ENCODE data around the gene PLCD4.

Gene PLCD4

DNA sequence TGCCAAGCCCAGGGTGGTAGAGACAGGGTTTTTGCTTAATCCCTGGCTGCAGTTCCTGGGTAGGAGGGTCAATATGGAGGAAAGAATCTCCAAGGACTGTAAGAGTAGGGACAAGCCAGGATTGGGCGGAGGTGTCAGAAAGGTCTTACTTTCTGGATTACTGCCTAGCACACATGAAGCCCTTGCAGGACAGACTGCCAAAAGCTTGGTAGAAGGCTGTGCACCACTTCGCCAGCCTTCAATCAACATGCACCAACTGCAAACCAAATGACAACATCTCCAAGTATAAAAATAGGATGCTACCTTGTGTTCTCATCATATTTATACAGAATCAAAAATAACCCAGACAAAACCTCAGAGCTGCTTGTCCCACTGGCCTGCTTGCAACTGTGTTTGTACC, 48.1 kb downstream of the PLCD4 start:
- Histone ChIP-seq H3K4me3 (ENCODE audit: insufficient read depth, low read length, poor library complexity, severe bottlenecking) (no peak overlapping the region), H3K27ac (ENCODE audit: low read depth, low read length) (no peak overlapping the region), H3K9ac (ENCODE audit: low read length) (no peak overlapping the region), H4K20me1 (ENCODE audit: low read depth, low read length) (no peaks in the 10 kb centered on the region), H3K9me3 (ENCODE audit: insufficient read depth, low read length) (no peaks in the 10 kb centered on the region), H2AFZ (ENCODE audit: low read depth, low read length, severe bottlenecking) (no peak overlapping the region), H3K36me3 (ENCODE audit: low read length) (peaks cover 17% of the 10 kb centered on the region; the same call in 1 of the 2 replicates), H3K9me2 (replicated peaks; ENCODE audit: insufficient read depth, low read length) (no peaks in the 10 kb centered on the region), H3F3A (ENCODE audit: insufficient read depth) (no peaks in the 10 kb centered on the region), H3K79me2 (ENCODE audit: insufficient read depth, low read length) (peaks cover 44% of the 10 kb centered on the region), H3K27me3 (ENCODE audit: low read length) (no peaks in the 10 kb centered on the region), H3K4me2 (ENCODE audit: low read depth, low read length, poor library complexity, severe bottlenecking) (no peak overlapping the region)
- TF ChIP-seq EZH2phosphoT487 (conservative IDR thresholded peaks at IDR 0.05; ENCODE audit: low read length) = no peak
- TF ChIP-seq, protein P1, sequence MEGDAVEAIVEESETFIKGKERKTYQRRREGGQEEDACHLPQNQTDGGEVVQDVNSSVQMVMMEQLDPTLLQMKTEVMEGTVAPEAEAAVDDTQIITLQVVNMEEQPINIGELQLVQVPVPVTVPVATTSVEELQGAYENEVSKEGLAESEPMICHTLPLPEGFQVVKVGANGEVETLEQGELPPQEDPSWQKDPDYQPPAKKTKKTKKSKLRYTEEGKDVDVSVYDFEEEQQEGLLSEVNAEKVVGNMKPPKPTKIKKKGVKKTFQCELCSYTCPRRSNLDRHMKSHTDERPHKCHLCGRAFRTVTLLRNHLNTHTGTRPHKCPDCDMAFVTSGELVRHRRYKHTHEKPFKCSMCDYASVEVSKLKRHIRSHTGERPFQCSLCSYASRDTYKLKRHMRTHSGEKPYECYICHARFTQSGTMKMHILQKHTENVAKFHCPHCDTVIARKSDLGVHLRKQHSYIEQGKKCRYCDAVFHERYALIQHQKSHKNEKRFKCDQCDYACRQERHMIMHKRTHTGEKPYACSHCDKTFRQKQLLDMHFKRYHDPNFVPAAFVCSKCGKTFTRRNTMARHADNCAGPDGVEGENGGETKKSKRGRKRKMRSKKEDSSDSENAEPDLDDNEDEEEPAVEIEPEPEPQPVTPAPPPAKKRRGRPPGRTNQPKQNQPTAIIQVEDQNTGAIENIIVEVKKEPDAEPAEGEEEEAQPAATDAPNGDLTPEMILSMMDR (IDR thresholded peaks at IDR 0.05; ENCODE audit: insufficient read depth, low read length, poor library complexity, severe bottlenecking) = no peak

DNA sequence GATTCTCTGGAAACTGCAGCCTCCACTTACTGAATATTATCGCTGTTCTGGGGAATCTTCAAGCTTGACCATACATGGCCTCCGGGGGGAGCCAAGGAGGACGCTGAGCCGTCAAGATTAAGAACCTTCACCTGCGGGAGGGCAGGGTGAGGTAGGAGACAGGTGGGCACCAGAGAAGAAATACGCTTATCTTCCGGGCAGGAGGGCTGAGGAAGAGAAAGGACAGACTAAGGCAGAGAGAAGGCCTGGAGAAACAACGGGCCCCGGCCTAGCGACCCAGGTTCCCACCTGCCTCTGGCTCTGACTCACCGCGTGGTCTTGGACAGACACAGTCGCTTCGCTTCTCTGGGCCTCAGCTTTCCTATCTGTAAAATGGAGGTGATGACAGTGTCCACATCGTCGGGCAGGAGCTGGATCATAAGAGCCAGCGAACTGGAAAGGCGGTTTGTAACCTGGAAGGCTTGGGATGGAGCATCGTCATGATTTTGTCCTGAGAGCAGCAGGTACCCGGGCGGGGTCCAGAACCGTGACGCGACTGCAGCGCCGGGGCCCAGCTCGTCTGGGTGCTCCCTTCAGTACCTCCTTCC, 51.1 kb downstream of the PLCD4 start:
- no peaks in the 10 kb centered on the region for H4K20me1 ChIP-seq (ENCODE audit: low read depth, low read length)
- H3K27ac ChIP-seq (ENCODE audit: low read depth, low read length) = peak overlapping the region; percentile 60
- TF ChIP-seq EZH2phosphoT487 (conservative IDR thresholded peaks at IDR 0.05; ENCODE audit: low read length) = no peak
- TF ChIP-seq, protein P1 (IDR thresholded peaks at IDR 0.05; ENCODE audit: insufficient read depth, low read length, poor library complexity, severe bottlenecking) = peak; percentile 53
- H3K9me3 ChIP-seq (ENCODE audit: insufficient read depth, low read length) = no peaks in the 10 kb centered on the region
- H3K79me2 ChIP-seq (ENCODE audit: insufficient read depth, low read length) = peaks cover 47% of the 10 kb centered on the region
- H2AFZ ChIP-seq (ENCODE audit: low read depth, low read length, severe bottlenecking) = peak overlapping the region; percentile 87
- no peaks in the 10 kb centered on the region for H3K9me2 ChIP-seq (replicated peaks; ENCODE audit: insufficient read depth, low read length)
- H3K36me3 ChIP-seq (ENCODE audit: low read length) = peaks cover 7% of the 10 kb centered on the region; the same call in 1 of the 2 replicates
- H3K9ac ChIP-seq (ENCODE audit: low read length) = peak overlapping the region; percentile 95
- H3K27me3 ChIP-seq (ENCODE audit: low read length) = no peaks in the 10 kb centered on the region
- peak overlapping the region; percentile 77 for H3K4me3 ChIP-seq (ENCODE audit: insufficient read depth, low read length, poor library complexity, severe bottlenecking)
- H3F3A ChIP-seq (ENCODE audit: insufficient read depth) = no peaks in the 10 kb centered on the region
- peak overlapping the region; percentile 82 for H3K4me2 ChIP-seq (ENCODE audit: low read depth, low read length, poor library complexity, severe bottlenecking)

DNA sequence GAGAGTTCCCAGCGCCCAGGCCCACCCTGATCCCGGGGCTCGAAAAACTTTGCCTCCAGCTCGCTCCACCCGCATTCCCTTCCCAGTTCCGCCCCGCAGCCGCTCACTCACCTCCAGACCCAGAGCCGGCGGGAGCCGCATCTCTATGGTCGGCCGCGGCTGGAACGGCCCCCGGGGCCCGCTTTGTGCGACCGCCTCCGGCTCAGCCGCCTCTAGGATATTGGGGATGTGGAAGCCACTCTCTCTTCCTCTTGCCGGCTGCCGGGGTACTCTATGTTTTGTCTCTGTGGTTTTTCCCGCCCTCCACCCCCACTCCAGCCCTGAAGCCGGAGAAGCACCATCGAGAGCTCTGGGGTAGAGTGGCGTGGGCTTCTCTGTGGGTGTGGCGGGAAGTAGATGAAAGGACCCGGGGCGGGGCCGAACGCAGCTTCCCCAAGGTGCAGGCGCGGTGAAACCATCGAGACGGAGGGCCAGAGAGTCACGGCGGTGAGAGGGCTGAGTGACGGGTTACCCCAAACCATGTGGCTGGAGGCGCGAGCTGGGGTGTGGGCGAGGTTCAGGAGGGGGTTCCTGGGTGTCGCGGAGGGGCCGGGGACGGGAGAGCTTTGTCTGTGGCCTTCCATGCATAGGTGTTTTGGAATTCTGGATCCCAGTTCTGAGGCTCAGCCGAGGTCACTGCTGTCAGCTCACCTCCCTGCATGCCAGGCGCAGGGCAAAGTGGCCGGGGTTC, 51.7 kb downstream of the PLCD4 start, which contains the start of the genes BCS1L and ZNF142:
BCS1L (plus strand) TSS at position 426 of the 730 bp plus-strand sequence. CDS start 1,305 bp downstream, outside the sequence.
ZNF142 (minus strand) TSS at position 366 of the 730 bp plus-strand sequence. CDS start 3,194 bp downstream, outside the sequence.
- Histone ChIP-seq H3F3A (ENCODE audit: insufficient read depth) (no peaks in the 10 kb centered on the region), H3K9ac (ENCODE audit: low read length) (peak within 1 kb of the TSS; percentile 95), H3K79me2 (ENCODE audit: insufficient read depth, low read length) (peaks cover 47% of the 10 kb centered on the region), H3K36me3 (ENCODE audit: low read length) (peaks cover 4% of the 10 kb centered on the region; the same call in 1 of the 2 replicates), H4K20me1 (ENCODE audit: low read depth, low read length) (no peaks in the 10 kb centered on the region), H3K9me3 (ENCODE audit: insufficient read depth, low read length) (no peaks in the 10 kb centered on the region), H3K27me3 (ENCODE audit: low read length) (no peaks in the 10 kb centered on the region), H3K4me2 (ENCODE audit: low read depth, low read length, poor library complexity, severe bottlenecking) (peak within 1 kb of the TSS; percentile 82), H3K9me2 (replicated peaks; ENCODE audit: insufficient read depth, low read length) (no peaks in the 10 kb centered on the region), H3K27ac (ENCODE audit: low read depth, low read length) (peak within 1 kb of the TSS; percentile 60), H3K4me3 (ENCODE audit: insufficient read depth, low read length, poor library complexity, severe bottlenecking) (peak within 1 kb of the TSS; percentile 77), H2AFZ (ENCODE audit: low read depth, low read length, severe bottlenecking) (peak within 1 kb of the TSS; percentile 87)
- no peak for TF ChIP-seq EZH2phosphoT487 (conservative IDR thresholded peaks at IDR 0.05; ENCODE audit: low read length)
- TF ChIP-seq, protein P1 (IDR thresholded peaks at IDR 0.05; ENCODE audit: insufficient read depth, low read length, poor library complexity, severe bottlenecking) = no peak

All from SU-DHL-6 (cell line).